GM18499 (cell line): ENCODE measurements around the gene TBC1D1.
"Not testable (repeated sequence)": the region's sequence is repeated elsewhere in the genome, so short reads cannot be mapped to it uniquely, and the experiment has no call there.

ENCODE experiments used
- ATAC-seq: cut with Tn5 transposase; IDR thresholded peaks from one replicate; pipeline ENCODE4 v1.9.1; 2021; ENCODE audit warnings: moderate number of reproducible peaks; ENCODE audit not compliant: insufficient read depth, unreplicated experiment

TBC1D1 gene

DNA sequence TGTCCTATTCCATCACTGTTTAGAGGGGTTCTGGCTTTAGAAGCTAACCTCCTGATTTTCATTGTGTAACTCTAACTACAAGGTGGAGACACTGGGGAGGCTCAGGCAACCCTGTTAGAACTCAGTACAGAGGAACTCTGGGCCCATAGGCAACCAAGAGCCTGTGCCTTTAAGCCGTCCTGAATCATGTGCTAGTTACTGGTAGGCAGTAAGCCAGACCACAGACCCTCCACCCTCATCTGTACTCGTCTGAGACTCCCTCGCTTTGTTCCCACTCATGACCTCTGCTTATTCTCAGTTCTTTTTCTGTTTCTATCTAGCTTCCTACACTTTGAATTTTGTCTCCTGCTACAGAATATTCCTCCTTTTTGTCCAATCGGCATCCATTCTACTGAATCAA is 31.4 kb downstream of the TBC1D1 start:
- no peak for ATAC-seq

DNA sequence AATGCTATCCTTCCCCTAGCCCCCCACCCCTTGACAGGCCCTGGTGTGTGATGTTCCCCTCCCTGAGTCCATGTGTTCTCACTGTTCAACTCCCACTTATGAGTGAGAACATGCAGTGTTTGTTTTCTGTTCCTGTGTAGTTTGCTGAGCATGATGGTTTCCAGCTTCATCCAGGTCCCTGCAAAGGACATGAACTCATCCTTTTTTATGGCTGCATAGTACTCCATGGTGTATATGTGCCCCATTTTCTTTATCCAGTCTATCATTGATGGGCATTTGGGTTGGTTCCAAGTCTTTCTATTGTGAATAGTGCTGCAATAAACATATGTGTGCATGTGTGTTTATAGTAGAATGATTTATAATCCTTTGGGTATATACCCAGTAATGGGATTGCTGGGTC is 32.2 kb downstream of the TBC1D1 start:
- ATAC-seq: not testable (repeated sequence)

DNA sequence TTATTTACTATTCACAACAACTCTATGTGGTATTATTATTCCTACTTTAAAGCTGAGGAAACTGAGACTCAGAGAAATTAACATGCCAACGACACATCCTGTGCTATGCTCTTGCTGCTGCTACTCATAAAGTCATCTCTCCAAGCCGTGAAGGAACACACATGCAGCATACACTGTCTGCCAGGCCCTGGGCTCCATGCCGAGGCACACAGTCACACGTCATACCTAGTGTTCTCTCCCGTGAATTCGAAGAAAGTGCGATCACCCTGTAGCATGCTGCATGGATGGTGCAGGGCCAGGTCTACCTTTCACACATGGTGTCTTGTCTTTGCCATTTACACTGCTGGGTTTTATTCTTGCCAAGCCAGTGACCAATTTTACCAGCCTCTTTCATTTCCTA is 34.1 kb downstream of the TBC1D1 start:
- ATAC-seq: no peak

DNA sequence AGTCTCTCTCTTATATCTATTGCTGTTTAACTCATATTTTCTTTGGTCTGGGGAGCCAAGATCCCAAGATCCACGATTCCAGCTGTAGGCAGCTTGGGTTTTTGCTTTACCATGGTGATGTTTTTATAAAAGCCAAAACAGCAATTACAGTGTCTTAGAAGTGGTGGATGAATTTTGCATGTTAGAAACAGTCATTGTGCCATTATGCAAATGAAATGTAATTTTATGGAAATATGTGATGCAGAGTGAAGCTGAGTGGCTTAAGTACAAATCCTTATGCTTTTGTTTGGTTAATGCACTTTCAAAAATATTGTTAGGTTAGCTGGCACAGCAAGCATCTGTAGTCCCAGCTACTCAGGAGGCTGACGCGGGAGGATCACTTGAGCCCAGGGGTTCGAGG is 36.5 kb downstream of the TBC1D1 start:
- no peak for ATAC-seq

DNA sequence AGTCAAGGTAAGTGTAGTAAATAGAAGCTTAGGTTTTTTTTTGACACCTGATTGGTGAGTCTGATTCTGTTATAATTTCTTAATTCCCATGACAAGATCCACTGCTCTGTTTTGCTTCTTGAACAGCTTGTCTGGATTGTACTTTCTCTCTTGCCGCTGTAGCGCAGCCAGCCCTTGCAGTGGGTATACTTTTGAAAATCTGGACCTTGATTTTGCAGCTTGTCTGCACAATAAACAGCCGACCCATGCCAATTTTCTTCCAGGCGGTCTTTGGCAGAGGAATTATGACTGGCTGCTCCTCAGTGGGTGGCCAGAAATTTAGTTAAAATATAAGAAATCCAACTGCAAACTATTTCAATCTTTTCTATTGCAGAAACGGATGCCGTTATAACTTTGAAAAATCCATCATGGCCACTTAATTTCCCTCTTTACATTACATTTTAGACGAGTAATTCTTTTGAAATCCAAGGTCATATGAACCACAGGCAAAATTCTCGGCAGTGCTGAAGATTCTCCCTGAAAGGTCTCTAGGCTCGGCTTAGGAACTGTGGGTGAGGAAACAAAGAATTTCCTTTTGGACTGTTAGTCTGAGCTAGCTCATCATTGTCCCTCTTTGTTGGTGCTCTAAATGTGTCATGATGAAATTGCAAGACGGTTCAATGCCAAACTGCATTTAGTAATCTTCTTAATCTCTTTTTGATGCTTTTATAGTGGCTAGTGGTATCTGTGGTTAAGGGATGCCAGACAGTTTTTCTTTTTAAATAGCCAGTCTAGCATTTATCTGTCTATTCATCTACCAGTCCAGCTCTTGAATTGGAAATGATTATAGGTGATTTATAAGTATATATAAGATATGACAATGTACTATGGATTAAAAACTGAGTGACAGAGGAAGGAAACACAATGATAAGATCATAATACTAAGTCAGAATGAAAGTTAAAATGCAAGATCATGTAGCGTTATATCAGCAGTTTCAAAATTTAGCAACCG is 37.8 kb downstream of the TBC1D1 start:
- ATAC-seq: no peak

DNA sequence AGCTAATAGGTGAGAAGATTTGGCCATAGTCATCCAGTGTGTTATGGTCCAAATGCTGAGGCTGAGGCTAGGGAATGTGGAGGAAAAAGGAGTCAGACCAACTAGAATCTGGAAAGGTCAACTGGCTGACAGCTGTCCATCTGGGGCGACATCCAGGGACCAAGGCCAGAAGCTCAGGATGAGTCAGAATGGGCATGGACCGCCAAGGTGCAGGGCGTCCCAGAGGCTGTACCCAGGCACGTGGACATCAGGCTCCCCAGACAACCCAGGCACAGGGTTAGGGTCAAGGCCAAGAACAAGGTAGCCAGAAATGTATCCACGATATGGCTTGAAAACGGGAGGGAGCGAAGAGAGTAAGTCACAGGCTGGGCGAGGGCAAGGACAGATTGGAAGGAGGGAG is 43.2 kb downstream of the TBC1D1 start:
- no peak for ATAC-seq

DNA sequence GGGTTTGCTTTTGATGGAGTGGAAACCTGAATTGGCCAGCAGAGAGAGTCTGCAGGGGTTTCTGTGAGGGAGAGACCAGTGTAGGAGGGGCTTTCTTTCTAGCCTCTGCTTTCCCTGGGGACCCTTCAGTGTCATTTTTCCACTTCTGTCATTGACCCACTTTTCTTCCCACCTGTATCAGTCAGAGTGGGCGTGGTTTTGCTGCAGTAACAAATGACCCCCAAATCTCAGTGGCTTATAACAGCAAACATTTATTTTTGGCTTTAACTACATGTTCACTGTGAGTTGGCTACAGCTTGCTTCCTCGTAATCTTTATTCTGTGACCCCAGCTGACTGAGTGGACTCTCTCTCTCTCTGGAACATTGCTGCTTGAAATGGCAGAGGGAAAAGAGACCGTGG is 43.7 kb downstream of the TBC1D1 start:
- ATAC-seq: no peak

DNA sequence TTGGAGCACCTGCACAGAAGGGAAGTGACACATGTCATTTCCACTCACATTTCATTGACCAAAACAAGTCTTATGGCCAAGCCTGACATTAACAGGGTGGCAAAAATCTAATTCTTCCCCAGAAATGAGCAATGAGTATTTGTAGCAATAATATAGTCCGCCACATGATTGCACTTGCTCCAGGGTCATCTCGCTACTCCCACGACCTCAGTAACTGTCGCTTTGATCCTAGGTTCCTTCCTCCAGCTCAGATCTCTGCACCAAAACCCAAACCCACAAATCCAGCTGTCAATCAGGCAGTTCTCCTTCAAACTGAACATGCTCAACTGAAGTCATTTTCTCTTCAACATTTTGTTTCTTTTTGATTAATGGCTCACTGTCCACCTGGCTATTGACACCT is 44.1 kb downstream of the TBC1D1 start:
- ATAC-seq: no peak

DNA sequence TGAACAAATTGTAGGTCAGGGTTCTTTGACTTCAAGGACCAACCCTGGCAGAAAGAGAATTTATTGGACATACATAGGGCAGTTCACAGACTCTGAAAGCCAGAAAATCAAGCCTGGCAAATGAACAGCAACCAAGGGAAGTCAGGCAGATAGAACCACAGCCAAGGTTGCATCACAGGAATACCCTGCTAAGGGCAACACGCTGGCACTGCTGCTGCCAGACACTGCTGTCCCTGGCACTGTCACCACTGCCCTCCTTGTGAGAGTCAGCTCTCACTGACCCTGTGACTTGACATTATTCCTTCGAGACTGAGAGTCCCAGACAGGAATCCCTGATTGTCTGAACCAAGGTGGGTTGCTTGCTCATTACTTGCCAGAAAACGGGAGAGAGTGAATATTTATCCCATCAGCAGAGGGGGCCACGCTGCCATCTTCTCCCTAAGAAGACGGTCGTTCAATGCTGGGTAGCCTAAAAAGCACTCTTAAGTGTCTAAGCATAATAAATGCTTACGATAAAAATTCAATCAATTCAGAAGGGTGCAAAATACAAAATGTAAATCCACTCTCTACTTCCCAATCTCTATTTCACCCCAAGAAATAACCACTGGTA is 46.1 kb downstream of the TBC1D1 start:
- ATAC-seq: no peak

DNA sequence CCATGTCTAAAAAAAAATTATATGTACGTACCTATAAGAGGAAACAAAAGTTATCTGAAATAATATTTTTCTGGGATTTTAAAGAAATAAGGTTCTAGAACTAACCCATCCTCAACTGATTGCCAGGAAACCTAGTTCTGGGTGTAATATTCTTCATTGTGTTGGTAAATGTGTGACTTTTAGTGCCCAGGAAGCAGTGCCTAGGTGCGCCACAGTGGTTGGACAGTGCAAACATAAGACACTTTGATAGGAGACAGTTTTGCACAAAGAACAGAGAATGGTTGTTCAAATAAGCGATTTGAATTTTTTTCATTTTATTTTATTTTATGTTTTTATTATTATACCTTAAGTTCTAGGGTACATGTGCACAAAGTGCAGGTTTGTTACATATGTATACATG is 47.3 kb downstream of the TBC1D1 start:
- ATAC-seq: no peak

DNA sequence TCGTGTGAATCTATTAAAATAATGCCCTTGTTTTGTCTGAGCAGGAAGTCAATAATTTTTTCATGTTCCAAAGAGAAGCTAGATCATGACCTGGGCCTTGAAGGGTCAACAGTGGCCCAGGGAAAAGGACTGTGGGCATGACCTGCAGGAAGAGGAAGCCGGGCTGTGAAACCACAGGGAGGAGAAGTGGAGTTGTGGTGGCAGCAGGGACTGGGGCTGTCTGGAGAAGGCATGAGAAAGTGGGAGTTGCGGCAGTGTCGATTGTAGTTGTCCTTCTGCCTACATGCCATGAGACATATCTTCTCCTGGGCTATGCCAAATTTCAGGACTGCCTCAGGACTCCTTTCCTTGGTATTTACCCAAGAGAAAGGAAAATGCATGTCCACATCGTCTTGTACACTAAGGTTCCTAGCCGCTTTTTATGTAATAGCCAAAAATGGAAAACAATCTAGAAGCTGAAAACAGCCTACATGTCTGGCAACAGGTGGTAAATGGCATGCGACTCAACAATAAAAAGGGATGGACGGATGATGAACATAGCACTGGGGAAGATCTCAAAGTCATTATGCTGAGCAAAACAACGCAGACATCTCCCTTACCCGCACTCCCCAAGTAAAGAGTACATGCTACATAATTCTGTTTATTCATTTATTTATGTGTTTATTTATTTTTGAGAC is 55.8 kb downstream of the TBC1D1 start:
- ATAC-seq: no peak

DNA sequence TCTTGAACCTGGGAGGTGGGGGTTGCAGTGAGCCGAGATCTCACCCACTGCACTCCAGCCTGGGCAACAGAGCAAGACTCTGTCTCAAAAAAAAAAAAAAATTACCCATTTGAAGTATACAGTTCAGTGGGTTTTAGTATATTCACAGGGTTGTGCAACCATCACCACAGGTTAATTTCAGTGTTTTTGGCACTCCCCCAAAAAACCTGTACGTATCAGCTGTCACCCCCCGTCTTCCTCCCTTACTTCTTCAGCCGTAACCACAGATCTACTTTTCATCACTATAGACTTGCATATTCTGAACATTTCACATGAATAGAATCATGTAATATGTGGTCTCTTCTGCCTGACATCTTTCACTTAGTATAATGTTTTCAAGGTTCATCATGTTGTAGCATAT is 57.7 kb downstream of the TBC1D1 start:
- no peak for ATAC-seq

DNA sequence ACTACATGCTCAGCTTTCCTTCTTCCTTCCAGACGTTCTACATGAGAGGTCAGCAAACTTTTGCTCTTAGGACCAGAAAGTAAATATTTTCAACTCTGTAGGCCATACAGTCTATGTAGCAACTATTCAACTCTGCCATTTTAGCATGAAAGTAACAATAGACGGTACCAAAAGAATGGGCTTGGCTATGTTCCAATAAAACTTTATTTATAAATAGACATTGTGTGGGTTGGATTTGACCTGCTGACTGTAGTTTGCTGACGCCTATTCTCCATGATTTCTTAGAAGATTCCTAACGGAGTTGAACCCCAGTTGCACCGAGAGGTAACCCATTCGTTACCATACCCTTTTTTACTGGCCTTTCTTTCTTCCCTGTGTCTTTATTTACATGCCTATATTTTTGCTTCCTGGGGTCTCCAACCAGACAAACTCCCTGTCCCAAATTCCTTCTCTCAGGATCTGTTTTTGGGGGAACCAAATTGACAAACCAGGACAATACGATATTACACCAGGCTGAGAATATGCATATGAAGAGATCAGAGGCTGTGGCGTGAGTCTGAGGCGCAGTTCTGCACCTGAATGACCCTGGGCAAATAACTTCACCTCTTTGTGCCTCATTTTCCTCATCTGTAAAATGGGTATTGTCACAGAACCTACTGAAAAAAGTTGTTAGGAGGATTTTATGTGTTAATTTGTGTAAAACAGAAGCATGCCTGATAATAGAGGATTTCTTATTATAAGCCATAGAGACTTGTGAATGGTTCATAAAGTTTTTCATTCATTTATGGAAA is 58.9 kb downstream of the TBC1D1 start:
- ATAC-seq: no peak

DNA sequence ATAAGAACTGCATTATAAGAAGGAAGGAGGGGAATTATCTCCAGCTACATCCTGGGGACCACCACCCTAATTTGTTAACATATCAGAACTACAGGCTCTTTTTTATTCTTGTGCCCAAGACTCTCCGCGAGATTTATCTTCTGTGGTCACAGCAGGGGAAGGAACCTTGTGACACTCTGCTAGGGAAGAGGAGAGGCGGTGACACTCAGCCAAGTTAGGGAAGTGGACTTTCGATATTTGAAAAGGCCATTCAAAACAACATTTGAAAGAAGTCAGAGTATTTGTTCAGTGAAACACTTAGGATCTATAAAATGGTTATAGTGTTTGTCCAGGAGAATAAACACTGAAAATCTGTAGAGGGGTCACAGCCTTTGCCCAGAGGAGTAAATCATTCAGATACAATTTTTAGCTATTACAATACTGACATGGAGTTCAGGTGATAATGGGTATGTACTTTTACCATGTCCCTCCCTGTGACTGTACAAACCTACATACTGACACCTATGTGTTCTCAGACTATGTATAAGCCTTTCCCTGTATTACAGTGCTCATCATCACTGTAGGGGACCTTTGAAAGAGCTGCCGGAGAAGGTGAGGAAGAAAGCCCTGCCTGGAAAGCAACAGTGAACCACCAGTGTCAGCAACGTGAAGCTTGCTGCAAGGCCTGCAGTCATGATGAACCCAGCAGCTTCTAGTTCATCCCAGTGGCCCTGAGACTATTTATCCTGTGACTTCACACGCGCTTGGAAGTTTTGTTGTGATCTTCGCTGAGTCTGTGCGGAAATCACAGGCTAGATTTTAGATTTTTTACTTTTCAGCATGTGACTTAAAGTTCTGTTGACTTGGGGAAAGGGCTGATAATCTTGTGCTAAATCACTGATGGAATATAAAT is 60.8 kb downstream of the TBC1D1 start:
- ATAC-seq: no peak

DNA sequence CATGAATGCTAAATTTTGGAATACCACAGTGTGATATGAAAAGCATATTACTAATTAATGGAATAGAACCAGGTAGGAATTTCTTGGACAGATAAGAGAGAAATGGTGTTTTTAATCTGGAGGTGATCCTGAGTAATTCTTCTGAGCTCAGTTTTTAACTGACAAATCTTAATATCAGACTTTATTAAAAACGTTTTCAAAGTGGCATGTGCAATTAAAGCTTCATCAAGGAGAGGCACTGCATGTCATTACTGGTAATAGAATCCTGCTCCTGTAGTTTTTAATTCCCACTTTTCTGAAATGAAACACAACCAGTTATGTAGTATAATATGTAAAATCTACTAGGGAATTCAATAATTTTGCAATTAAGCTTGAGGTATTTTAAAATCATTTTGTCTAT is 62.3 kb downstream of the TBC1D1 start:
- no peak for ATAC-seq

DNA sequence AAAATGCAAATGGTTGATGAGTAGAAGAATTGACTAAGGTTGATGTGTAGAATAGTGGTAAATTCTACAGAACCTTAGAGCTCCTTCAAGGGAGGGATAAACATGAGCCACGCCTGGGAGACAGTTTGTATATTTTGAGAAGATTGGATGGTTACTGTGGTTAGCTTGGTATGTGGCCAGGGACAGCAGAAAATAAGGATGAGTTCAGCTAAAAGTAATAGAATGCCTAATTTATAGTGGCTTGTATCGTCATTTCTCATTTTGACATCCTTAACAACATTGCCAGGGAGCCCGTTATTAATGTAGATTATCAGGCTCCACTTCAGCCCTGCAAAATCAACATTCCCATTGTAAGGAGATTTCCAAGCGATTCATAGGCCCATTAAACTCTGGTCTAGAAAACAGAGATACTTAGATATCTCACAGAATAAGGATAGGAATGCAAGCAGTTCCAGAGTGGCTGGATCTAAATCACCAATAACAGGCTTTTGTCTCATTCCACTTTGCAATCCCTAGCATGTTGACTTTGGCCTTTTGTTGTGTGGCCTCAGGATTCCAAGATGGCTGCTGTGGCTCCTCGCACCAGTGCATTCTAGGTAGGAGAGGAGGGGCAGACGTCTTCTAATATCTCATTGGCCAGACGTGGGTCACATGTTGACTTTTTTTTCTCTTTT is 62.9 kb downstream of the TBC1D1 start:
- ATAC-seq: no peak

DNA sequence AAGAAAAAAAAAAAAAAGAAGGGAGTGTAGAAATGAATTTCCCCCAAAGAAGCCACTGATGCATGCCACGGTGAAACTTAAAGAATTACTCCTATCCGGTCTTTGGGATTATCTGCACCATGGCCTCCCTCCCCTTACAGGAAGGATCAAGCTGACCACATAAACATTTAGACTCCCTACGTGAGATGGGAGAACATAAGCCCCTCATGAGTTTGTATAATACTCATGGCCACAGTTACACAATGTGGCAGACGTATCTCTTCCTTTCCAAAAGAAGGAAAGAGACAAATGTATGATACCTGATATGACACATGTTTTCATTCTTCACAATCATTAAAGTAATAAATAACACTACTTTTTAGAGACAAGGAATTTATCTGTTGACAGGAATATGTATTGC is 66.1 kb downstream of the TBC1D1 start:
- ATAC-seq: no peak

DNA sequence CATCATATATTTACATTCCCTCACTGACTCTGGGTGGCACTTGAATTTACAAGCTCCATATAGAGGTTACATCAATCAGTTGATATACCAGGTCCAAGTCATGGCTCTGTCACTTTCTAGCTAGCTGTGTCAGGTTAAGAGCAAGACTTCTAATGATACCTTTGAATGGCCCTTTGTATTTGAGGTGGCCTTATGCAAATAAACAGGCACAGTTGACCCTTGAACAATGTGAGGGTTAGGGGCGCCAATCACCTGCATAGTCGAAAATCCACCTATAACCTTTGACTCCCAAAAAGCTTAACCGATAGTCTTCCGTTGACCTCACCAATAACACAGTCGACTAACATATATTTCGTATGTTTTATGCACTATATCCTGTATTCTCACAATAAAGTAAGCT is 68.0 kb downstream of the TBC1D1 start:
- no peak for ATAC-seq

DNA sequence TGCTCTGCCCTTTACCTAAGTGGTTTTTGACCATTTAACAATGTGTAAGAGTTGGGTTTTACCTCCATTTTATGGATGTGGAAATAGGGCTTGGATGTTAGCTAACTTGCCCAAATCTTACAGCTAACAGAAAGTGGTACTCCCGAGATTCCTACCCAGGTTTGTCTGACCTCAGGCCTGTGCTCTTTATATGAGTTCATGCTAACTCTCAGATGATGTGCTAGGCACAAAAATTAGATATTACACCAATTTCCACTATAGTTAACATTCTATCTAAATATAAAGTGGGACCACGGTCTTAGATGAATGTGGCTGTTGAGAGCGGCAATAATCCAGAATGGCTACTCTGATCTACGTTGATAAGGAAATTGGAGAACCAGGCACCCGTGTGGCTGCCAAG is 69.2 kb downstream of the TBC1D1 start, which contains the start of gene PTTG2:
PTTG2 (plus strand) TSS at position 301 of the 400 bp plus-strand sequence; CDS start at position 338, 37 bp downstream.
- ATAC-seq: no peak
